G401 (cell line): Measurements from ENCODE around the gene LRRC4C. TPM values are rescaled to one million over a fixed set of nuclear protein-coding genes. Genes with fewer than 3 reads are reported as not detected.

ENCODE experiments used
- DNase-seq: peaks from one replicate; pipeline ENCODE4 v3.0.0-alpha.2; 2015; ENCODE audit warnings: low spot score
- in situ Hi-C: cut with HindIII; loops from 2 replicates; pipeline ENCODE4 v1.10.0; 2016; ENCODE audit warnings: low sequenced_read_pairs, mixed read lengths
- total RNA-seq: library from RNA; depleted of rRNA; stranded (reverse); fragments of >200 nt; shearing (Covaris generic); gene quantifications from 2 replicates; pipeline ENCODE4 v1.2.3, GENCODE V29; 2014

The LRRC4C gene
- total RNA-seq, 1 experiment from 2014 or later, result not detected

GRCh38 chr11:40271361-40271760 lies 1188.1 kb downstream of the LRRC4C start:
- no peak for DNase-seq
- in situ Hi-C loops, result no loop called here

GRCh38 chr11:40269865-40270264 lies 1189.6 kb downstream of the LRRC4C start:
- no peak for DNase-seq
- in situ Hi-C loops, result no loop called here

GRCh38 chr11:40268551-40268950 lies 1190.9 kb downstream of the LRRC4C start:
- in situ Hi-C loops, result no loop called here
- no peak for DNase-seq

GRCh38 chr11:40255457-40255856 lies 1204.0 kb downstream of the LRRC4C start:
- DNase-seq, result no peak
- in situ Hi-C loops, result no loop called here

GRCh38 chr11:40253166-40253565 lies 1206.3 kb downstream of the LRRC4C start:
- no peak for DNase-seq
- in situ Hi-C loops, result no loop called here

DNA sequence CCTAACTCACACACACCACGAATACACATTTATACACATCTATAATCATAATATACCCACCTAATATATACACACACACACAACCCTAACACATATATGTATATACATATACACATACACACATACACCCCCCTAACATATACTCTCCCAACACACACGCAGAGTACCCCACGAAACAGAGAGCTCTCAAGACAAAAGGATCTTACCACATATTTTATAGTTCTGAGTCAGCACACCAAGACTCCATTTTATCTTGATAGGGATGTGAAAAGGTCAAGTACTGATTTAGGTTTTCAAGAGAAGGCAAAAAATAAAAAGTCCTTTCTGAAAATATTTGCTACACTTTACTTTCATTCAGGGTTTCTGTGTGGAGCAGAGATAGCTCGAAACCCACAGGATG lies 1207.2 kb downstream of the LRRC4C start:
- in situ Hi-C loops, result no loop called here
- DNase-seq, result no peak

DNA sequence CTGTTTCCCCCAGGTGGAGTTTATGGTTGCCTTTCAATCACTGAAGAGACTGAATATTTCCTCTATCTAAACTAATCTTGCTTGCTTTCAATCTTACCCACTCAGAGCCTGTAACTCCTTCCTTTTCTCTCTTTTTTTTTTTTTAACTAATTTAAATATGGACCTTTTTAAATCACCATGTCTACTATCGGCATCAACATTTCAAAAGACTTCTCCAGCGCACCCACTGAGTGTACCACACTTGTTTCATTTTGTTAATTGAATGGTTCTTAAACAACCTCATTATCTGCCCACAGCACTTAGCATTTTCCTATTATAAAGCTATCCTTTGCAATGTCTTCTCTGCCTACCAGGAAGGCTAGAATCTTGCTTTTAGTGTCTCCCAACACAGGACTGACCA lies 1212.5 kb downstream of the LRRC4C start:
- no peak for DNase-seq
- in situ Hi-C loops, result no loop called here

- in situ Hi-C loops, result no loop called here
- DNase-seq, result no peak
Measured at GRCh38 chr11:40241524-40242051, 1217.9 kb downstream of the LRRC4C start.

DNA sequence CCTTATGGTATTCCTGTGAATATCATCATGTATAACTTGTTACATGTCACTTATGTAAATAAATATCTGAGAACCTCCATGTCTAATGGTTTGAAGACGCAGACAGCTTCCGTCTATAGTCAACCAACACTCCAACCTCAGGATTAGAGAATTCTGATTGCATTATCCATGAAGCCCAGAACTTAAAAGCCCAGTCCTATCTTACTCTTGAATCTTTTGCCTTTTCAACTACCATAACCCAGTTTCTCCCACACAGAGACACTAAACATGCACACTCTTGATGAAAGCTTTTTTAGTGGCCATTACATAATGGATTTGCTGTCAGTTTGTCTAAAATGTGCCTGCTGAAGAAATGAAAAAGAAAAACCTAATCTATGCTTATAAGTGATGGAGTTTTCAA lies 1219.2 kb downstream of the LRRC4C start:
- no peak for DNase-seq
- in situ Hi-C loops, result no loop called here

DNA sequence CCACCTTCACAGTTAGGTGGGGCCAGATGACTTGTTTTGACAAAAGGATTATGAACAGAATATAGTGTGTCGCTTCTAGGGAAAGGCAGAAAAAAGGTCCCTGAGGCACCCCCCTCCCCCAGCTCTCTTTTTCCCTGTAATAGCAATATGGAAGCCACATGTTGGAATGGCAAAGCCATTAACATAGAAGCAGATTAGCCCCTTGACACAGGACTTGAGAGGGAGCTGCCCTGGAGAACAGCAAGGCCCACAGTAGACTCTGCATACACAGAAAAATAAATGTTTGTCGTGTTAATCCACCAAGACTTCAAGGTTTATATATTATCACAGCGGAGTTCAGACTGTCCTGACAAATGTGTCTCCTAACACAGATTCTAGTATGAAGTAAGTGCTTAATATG lies 1222.9 kb downstream of the LRRC4C start:
- in situ Hi-C loops, result no loop called here
- DNase-seq, result no peak

- DNase-seq, result no peak
- in situ Hi-C loops, result no loop called here
Measured at GRCh38 chr11:40235841-40236240, 1223.6 kb downstream of the LRRC4C start.

DNA sequence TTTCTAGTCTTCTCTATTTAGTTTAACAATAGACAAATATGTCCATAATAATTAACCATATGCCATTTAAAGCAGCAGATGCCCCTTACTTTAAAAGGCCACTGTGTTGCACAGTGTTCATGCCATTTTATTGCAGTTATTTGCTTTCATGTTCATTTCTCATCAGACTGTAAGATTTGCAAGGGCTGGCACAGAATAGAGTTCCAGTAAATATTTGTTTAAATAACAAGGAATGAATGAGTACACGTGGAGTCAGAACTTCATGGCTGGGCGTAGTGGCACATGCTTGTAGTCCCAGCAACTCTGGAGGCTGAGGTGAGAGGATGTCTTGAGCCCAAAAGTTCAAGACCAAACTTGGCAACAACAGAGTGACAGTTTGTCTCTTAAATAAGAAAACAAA lies 1228.6 kb downstream of the LRRC4C start:
- in situ Hi-C loops, result no loop called here
- DNase-seq, result no peak

DNA sequence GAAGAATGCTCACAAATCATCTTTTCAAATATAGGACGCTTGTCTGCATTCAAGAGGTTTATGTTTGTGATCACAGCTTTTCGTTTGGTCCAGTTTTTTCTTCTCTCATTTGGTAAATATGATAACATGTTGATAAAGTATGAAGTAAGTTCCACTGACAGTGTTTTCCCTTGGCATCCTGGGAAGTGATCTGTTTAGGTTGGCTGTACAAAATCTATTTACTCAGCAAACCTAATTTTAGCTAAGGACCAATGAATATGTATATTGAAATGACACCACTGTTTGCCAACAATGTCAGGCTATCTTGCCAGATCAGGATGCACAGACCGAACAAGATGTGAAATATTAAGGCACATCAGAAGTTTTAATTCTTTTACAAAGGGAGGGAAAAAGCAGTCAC lies 1230.8 kb downstream of the LRRC4C start:
- DNase-seq, result no peak
- in situ Hi-C loops, result no loop called here

- in situ Hi-C loops, result no loop called here
- no peak for DNase-seq
Measured at GRCh38 chr11:40227730-40228129, 1231.7 kb downstream of the LRRC4C start.

- in situ Hi-C loops, result no loop called here
- no peak for DNase-seq
Measured at GRCh38 chr11:40226654-40227053, 1232.8 kb downstream of the LRRC4C start.

DNA sequence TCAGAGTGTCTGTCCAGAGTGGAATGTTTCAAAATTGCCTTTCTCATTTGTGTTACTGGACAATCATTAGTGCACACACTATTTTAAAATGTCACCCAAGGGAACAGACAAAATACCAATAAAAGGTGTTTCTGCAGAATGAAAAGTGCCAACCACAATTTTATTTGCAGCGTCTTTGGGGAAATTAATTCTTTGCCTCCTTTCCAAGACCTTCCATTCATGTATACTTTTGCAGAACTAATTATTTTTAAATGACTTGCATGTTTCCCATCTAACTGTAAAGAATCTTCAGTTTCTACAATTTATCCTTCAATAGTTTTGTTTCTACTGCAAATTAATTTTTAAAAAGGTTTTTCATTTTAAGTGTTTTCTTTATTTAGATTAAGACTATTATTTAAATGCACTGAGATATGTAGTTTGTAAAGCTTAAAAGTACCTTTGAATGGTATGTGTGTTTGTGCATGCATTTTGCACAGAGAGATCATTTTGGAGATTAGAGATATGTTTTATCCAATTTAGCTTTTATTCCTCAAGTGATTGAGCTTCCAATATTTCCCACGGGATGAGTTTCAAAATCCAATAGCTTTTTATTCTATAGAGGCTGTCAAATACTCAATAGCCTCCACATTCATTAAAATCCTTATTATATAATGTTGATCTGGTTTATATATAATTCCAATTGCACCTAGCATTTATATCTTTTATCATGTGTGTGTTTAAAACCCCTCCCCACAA lies 1235.7 kb downstream of the LRRC4C start:
- DNase-seq, result no peak
- in situ Hi-C loops, result no loop called here

DNA sequence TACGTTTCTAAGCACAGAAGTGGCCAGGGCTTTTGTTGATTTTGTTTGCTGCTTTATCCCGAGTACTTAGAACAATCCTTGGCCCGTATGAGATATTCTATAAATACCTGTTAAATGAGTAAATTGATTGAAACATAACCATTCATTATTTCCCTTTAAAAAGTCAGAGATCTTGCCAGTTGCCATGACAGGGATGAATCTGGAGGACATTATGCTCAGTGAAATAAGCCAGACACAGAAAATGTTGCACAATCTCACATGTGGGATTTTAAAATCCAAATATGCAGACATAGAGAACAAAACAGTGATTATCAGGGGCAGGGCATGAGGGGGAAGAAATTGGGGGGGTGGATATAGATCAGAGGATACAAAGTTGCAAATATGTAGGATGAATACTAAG lies 1240.1 kb downstream of the LRRC4C start:
- DNase-seq, result no peak
- in situ Hi-C loops, result no loop called here

DNA sequence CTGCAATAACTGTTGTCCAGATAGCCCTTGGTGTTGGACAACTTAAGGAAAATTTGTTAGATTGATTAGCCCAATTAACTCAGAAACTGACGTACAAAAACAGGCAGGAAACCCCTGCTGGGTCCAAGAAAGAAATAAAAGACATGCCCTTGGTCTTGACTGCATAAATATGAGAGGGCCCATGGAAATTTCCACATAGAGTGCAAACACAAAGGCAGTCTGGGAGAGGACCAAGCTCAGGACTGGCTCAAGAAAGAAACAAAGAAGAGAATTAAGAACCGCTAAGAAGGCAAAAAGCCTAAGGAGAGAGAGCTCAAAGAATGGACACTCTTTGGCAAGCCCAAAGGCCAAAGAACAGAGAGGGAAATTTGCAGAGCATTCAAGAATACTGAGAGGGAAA lies 1243.9 kb downstream of the LRRC4C start:
- DNase-seq, result no peak
- in situ Hi-C loops, result no loop called here

- no peak for DNase-seq
- in situ Hi-C loops, result no loop called here
Measured at GRCh38 chr11:40207416-40207815, 1252.0 kb downstream of the LRRC4C start.

DNA sequence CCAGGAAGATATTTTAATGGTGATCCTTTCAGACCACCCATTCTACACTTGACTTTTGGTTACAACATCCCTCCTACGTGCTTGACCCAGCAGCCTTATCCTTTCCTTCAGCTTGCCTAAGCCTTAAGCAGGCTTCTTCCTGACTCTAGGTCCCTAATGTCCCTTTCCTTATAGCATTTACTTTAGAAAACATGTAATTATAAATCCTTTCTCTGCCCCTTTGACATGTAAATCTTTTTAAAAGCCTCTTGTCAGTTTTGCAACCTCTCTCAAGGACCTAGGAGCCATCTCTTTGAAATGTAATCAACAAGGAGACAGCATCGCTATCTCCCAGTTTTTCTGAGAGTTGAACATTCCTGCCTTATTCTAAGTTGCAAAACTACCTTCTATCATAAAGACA lies 1255.2 kb downstream of the LRRC4C start:
- in situ Hi-C loops, result no loop called here

DNA sequence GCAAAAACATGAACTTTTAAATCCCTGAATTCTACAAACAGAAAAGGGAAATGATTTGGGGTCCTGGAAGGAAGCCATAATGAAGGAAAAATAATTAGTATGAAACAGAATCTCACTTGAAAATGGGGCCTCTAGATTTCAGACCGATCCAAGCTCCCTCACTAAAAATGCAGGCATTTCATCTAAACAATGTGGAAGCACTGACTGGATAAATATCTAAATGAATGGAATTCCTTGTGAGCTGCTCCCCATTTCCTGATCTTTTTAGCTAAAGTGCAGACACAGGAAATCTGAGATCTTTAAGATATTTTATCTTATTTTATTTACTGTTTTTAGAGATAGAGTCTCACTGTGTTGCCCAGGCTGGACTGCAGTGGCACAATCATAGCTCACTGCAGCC lies 1255.8 kb downstream of the LRRC4C start:
- in situ Hi-C loops, result no loop called here
- no peak for DNase-seq

More for the DNA sequence above, 1255.2 kb downstream of the LRRC4C start:
- DNase-seq, result no peak
